ENCODE measurements around the gene MARCHF2.

DNA sequence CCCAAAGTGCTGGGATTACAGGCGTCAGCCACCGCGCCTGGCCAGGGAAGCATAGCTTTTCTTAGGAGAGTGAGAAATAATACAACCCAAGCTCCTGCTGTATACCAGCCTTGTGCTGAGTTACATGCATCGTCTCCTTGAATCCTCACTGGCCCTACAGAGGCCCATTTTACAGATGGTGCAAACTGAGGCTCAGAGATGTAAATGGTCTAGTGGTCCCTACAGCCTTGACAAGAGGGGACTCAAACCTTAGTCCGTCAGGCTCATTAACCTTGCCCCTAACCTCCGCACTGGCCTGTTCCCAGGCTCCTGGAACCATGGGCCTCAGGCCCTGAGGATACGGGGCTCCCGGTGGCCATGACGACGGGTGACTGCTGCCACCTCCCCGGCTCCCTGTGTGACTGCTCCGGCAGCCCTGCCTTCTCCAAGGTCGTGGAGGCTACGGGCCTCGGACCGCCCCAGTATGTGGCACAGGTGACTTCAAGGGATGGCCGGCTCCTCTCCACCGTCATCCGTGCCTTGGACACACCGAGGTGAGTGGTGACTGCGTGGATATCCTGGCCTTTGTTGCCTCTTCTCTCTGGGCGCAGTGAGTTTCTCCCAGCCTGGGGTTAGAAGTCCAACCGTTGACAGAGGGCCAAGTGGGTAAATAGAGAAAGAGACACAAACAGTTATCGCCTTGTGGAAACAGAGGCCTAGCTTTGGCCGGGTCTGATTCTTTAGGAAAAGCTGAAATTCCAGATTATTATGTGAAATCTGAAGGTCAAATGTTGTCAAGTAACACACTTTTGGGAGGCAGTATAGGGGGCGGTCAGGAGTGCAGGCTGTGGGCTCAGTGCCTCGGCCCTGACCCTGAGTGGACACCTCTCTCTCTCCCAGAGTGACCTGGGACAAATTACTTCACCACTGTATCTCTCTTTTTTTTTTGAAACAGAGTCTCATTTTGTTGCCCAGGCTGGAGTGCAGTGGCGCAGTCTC lies 8.7 kb downstream of the MARCHF2 start:
- TF ChIP-seq HMGA2 (CRISPR knock-in tag; IDR thresholded peaks at IDR 0.05) (no peak), NR2C2 (CRISPR knock-in tag; IDR thresholded peaks at IDR 0.05) (no peak)

All from WTC11 (cell line).